IMR-90 (cell line): ENCODE results near the gene STAP1.

Experiments
- BHLHE40 ChIP-seq: fragments of 150-350 bp; IDR thresholded peaks from 2 replicates; pipeline ENCODE4 v1.6.1; 2016; ENCODE audit warnings: mild to moderate bottlenecking, low read depth, low read length
- CEBPB ChIP-seq: IDR thresholded peaks from 2 replicates; pipeline ENCODE4 v1.6.1; 2012; ENCODE audit warnings: low read depth, low read length, improper control_type of control experiment
- CHD1 ChIP-seq: IDR thresholded peaks from 2 replicates; pipeline ENCODE4 v1.6.1; 2012; ENCODE audit warnings: low read depth, low read length, improper control_type of control experiment
- CTCF ChIP-seq: conservative IDR thresholded peaks from 2 replicates; pipeline ENCODE4 v1.5.1; 2012; ENCODE audit warnings: mild to moderate bottlenecking, low read depth, low read length, improper control_type of control experiment
- ELK1 ChIP-seq: fragments of 150-350 bp; IDR thresholded peaks from 2 replicates; pipeline ENCODE4 v1.6.1; 2016; ENCODE audit warnings: low read depth, mild to moderate bottlenecking, low read length, moderate library complexity, borderline replicate concordance
- FOS ChIP-seq: fragments of 150-350 bp; IDR thresholded peaks from 2 replicates; pipeline ENCODE4 v1.6.1; 2016; ENCODE audit warnings: low read depth, low read length
- MAFK ChIP-seq: IDR thresholded peaks from 2 replicates; pipeline ENCODE4 v1.6.1; 2012; ENCODE audit warnings: low read depth, low read length, improper control_type of control experiment
- MAZ ChIP-seq: IDR thresholded peaks from 2 replicates; pipeline ENCODE4 v1.6.1; 2012; ENCODE audit warnings: low read depth, mild to moderate bottlenecking, low read length, improper control_type of control experiment, moderate library complexity, borderline replicate concordance
- MXI1 ChIP-seq: IDR thresholded peaks from 2 replicates; pipeline ENCODE4 v1.6.1; 2012; ENCODE audit warnings: low read depth, mild to moderate bottlenecking, low read length, moderate library complexity, borderline replicate concordance
- POLR2A ChIP-seq: IDR thresholded peaks from 2 replicates; pipeline ENCODE4 v1.6.1; 2012; ENCODE audit warnings: mild to moderate bottlenecking, low read depth, low read length
- RAD21 ChIP-seq: IDR thresholded peaks from 2 replicates; pipeline ENCODE4 v1.6.1; 2012; ENCODE audit warnings: low read length, improper control_type of control experiment
- RFX5 ChIP-seq: IDR thresholded peaks from 2 replicates; pipeline ENCODE4 v1.8.0; 2012; ENCODE audit warnings: low read depth, mild to moderate bottlenecking, low read length, moderate library complexity
- SMC3 ChIP-seq: fragments of 150-350 bp; IDR thresholded peaks from 2 replicates; pipeline ENCODE4 v1.6.1; 2016; ENCODE audit warnings: low read depth, mild to moderate bottlenecking, antibody characterized with exemption, low read length, moderate library complexity
- USF2 ChIP-seq: fragments of 150-350 bp; IDR thresholded peaks from 2 replicates; pipeline ENCODE4 v1.6.1; 2017; ENCODE audit warnings: mild to moderate bottlenecking, antibody characterized with exemption, low read length, low read depth

- no peak for TF ChIP-seq CTCF
- no peak for TF ChIP-seq CEBPB
- TF ChIP-seq POLR2A, result no peak
- no peak for TF ChIP-seq RFX5
- no peak for TF ChIP-seq MAZ
- no peak for TF ChIP-seq FOS
- no peak for TF ChIP-seq MAFK
- TF ChIP-seq MXI1, result no peak
- no peak for TF ChIP-seq RAD21
- TF ChIP-seq BHLHE40, result no peak
- no peak for TF ChIP-seq ELK1
- no peak for TF ChIP-seq SMC3
- TF ChIP-seq USF2, result no peak
- no peak for TF ChIP-seq CHD1
These were observed 49.5 kb downstream of the STAP1 start for GRCh38 chr4:67608027-67608426.
